GOT3 (cell line): ENCODE measurements around the gene TPRN.

Experiments used
- DNase-seq: peaks from one replicate; lab custom pipeline; 2025; ENCODE audit warnings: mixed read lengths; lab: John Stamatoyannopoulos, UW

The TPRN gene

GRCh38 chr9:137236238-137236935 is 35.8 kb upstream of the TPRN start:
- no peak for DNase-seq

- DNase-seq, result no peak
Measured at GRCh38 chr9:137235424-137236237, 35.1 kb upstream of the TPRN start.

- DNase-seq, result no peak
Measured at GRCh38 chr9:137234758-137235423, 34.4 kb upstream of the TPRN start.

- DNase-seq, result no peak
Measured at GRCh38 chr9:137234055-137234697, 33.6 kb upstream of the TPRN start.

- no peak for DNase-seq
Measured at GRCh38 chr9:137233143-137233980, 32.8 kb upstream of the TPRN start.

GRCh38 chr9:137232510-137232909 is 32.0 kb upstream of the TPRN start:
- no peak for DNase-seq

- DNase-seq, result no peak
Measured at GRCh38 chr9:137232101-137232500, 31.6 kb upstream of the TPRN start.

- no peak for DNase-seq
Measured at GRCh38 chr9:137231372-137232039, 31.0 kb upstream of the TPRN start.

GRCh38 chr9:137230705-137231371 is 30.3 kb upstream of the TPRN start, which contains the start of gene SLC34A3:
Gene SLC34A3 (plus strand): TSS chr9:137230901. CDS start chr9:137231703, 802 bp downstream.
- DNase-seq, result no peak

GRCh38 chr9:137229903-137230704 is 29.6 kb upstream of the TPRN start:
- no peak for DNase-seq

GRCh38 chr9:137228968-137229896 is 28.7 kb upstream of the TPRN start:
- no peak for DNase-seq

GRCh38 chr9:137228506-137228967 is 28.0 kb upstream of the TPRN start:
- DNase-seq, result no peak

- no peak for DNase-seq
Measured at GRCh38 chr9:137227853-137228505, 27.4 kb upstream of the TPRN start.

GRCh38 chr9:137227054-137227852 is 26.7 kb upstream of the TPRN start, which contains the start of gene RNF224:
Gene RNF224 (plus strand): TSS chr9:137227502. CDS start chr9:137228336, 834 bp downstream.
- DNase-seq, result peak; percentile 29

GRCh38 chr9:137226338-137227053 is 26.0 kb upstream of the TPRN start:
- DNase-seq, result no peak
